HG03354 (cell line): ENCODE measurements around the gene MAN2A1.
"Not testable (repeated sequence)": the region's sequence is repeated elsewhere in the genome, so short reads cannot be mapped to it uniquely, and the experiment has no call there.

Experiments
- ATAC-seq: cut with Tn5 transposase; IDR thresholded peaks from one replicate; pipeline ENCODE4 v1.9.1; 2021; ENCODE audit warnings: mild to moderate bottlenecking; ENCODE audit not compliant: unreplicated experiment, poor library complexity, severe bottlenecking

MAN2A1 gene

DNA sequence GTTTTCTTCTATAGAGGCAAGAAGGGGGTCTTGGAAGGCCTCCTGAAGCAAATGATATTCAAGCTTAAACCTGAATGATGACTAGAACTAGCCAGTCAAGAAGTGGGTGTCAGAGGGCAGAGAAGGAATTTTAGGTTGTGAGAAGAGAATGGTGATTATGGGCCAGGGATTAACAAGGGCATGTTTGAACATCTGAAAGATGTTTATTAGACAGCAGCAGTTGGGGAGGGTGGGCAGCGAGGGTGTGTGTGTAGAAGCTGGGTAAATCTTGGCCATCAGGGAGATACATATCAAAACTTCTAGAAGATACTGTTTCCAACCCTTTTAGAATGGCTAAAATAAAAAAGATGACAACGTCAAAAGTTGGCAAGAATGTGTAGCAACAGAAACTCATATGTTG, 54.5 kb downstream of the MAN2A1 start:
- ATAC-seq = no peak

DNA sequence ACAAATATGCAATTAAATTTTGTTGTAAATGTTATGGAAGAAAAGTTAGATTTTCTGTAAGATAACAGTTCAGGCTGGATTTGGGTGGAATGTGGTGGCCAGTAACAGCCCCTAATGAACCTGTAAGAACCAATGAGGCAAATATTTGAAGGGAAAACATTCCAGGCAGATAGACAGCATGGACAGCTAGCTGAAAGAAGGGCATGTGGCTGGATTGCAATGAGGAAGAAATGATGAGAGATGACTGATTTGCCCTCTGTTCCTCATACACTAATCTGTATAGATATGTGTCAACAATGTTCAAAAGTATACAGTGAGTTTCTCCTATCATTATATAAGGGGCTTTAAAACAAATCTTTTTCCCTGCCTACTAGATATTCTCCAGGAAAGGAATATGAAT, 58.8 kb downstream of the MAN2A1 start:
- ATAC-seq = no peak

DNA sequence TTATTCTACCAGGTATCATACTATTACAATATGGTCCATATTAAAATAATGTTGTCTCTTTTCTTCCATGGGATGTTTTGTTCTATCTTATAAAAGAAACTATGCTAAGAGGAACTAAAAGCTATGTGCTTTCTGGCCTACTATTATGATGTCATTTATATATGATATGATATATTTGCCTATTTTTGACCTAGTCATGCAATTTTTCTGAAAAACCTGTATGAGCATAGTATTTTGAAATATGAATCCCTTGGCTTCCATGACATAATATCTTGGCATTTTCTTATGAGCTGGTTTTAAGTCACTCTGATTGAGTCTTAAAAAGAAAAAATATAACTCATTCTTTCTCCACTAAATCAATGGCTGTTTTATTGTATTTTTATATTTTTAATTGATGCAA, 60.7 kb downstream of the MAN2A1 start:
- ATAC-seq = no peak

DNA sequence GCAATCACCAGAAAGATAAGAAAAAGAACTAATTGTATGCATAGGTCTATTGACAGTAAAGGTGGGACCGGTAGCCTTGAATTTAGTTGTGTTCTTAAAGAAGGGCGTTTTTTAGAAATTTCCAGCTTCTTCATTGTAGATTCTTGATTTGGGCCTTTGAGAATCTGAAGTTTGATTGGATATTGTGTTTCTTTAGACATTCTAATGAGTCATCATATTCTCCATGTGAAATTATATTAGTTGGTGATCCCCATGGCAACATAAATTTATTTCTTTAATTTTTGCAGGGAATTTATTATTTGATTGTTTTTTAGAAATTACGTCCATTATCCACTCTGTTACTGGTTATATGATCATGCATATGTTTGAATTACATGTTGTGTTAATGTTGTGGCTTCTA, 63.6 kb downstream of the MAN2A1 start:
- no peak for ATAC-seq

DNA sequence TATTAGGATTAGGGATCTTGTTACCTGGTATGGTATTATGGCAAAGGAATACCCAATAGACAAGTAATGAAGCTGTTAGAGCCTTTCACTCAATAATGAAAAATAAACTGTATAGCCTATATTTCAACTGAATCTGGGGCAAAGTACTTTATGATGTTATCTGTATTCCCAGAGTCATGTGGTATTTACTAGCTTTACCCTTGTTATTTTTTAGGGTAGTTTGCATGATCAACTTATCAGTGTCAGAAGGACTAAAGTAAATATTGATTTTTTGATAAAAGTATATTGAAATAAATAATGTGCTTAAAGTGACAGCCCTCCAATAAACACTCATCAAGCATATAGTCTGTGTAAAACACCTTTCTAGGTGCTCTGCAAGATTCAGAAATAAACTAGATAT, 64.6 kb downstream of the MAN2A1 start:
- ATAC-seq = no peak

DNA sequence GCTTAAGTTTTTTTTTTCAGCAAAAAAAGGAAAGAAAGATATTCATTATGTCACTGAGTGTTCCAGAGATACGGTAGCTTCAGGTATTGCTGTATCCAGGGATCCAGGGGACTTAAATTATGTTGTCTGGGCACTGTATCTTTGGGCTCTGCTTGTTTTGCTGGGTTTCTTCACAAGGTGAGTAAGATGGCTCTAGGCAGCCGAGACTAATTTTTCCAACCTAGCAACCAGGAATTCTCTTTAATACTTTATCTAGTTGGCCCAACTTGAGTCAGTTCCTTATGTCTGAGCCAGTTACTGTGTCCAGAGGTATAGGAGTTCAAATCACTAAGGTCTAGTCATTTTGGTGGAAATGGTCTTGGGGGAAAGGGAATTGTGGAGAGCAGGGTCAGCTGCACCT, 66.0 kb downstream of the MAN2A1 start:
- ATAC-seq = no peak

DNA sequence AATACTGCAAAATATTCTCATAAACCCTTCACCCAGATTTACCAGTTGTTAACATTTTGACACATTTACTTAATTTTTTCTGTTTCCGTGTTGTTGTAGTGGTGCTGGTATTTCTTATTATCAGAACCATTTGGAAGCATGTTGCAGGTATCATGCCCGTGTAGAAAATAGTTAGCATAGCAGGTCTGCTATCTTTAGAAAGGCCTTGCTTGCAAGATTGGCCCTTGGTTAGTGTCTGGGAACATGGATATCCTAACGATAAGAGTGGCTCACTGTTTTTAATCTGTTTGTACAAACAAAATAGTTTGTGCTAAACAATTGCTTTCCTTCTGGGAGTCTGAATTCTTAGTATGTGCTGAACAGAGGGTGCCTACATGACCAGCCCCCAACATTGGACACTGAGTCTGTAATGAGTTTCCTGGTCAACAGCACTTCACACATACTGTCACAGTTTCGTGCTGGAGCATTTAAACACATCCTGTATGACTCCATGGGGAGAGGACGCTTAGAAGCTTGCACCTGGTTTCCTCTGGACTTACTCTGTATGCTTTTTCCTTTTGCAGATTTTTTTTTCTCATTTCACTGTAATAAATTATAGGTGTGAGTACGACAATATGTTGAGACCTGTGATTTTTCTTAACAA, 66.9 kb downstream of the MAN2A1 start:
- no peak for ATAC-seq

DNA sequence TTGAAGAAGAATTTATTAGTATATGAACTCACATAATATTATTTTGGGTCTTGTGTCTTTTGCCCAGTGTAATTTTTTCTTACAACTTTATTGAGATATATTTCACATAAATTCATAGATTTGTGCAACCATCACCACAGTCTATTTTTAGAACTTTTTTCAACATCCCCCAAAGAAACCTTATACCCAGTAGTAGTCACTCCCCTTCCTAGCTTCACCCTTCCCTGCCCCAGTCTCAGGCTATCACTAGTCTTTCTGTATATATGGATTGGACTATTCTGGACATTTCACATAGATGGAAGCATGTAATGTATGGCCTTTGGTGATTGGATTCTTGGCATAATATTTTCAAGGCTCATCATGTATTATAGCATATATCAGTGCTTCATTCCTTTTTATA, 67.8 kb downstream of the MAN2A1 start:
- no peak for ATAC-seq

DNA sequence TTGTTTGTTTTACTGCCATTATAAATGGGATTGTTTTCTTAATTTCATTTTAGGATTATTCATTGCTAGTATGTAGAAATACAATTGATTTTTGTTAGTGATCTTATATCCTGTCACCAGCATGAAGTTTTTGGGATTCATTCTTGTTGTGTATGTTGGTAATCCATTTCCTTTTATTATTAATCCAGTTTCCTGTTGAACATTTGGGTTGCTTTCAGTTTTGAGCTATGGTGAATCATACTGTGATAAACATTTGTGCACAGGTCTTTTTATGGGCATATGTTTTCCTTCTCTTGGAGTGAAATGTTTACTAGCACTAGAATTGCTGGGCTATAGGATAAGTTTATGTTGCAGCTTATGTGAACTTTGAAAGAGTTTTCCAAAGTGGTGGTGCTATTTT, 69.6 kb downstream of the MAN2A1 start:
- ATAC-seq = peak; percentile 79

DNA sequence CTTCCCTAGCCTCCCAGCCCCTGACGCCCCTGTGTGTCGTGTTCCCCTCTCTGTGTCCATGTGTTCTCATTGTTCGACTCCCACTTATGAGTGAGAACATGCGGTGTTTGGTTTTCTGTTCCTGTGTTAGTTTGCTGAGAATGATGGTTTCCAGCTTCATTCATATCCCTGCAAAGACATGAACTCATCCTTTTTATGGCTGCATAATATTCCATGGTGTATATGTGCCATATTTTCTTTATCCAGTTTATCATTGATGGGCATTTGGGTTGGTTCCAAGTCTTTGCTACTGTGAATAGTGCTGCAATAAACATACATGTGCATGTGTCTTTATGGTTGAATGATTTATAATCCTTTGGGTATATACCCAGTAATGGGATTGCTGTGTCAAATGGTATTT, 70.4 kb downstream of the MAN2A1 start:
- ATAC-seq = not testable (repeated sequence)

DNA sequence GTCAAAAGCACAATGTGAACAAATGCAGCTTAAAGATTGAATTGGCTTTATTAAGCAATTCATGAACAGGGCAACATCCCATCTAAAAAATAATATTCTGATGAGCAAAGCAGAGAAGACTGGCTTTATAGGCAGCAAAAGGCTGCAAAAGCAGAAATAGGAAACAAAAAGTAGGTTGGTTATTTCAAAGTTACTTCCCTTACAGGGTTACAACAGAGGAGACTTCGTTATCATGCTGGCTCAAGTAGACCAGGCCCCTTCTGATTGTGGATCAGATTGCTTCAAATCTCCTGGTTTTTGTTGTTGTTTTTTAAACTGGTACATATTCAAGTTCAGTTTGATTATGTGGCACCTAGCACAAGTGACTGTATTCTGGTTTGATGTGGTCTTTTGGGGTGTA, 73.1 kb downstream of the MAN2A1 start:
- ATAC-seq = no peak

DNA sequence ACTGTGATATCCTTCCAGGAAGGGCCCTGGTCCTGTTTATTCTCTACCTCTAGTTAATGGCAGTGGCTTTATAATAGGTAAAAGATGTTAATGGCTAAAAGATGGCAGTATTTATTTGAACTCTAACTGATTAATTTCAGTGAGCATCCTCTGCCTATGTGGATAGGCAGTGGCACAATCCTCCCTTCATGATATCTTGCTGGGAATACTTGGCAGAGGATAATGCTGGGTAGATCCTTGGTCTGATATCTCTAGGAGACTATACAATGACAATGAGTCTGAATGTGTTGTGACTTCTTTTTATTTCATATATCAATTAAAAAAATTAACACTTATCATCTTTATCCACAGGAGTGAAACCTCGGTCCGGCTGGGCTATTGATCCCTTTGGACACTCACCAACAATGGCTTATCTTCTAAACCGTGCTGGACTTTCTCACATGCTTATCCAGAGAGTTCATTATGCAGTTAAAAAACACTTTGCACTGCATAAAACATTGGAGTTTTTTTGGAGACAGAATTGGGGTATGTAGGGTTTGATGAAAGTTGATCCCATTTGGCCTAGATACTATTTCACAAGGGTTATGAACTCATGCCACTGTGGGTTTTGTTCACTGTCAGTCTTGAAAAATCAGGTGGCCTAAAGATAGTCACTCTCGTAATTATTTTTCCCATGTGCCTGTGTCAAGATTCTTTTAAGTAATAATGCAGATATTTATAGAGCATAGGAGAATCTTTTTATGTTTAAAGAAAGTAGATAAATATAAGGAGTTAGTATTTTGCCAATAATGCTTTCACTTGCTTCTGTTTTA, 77.7 kb downstream of the MAN2A1 start:
- ATAC-seq = no peak

DNA sequence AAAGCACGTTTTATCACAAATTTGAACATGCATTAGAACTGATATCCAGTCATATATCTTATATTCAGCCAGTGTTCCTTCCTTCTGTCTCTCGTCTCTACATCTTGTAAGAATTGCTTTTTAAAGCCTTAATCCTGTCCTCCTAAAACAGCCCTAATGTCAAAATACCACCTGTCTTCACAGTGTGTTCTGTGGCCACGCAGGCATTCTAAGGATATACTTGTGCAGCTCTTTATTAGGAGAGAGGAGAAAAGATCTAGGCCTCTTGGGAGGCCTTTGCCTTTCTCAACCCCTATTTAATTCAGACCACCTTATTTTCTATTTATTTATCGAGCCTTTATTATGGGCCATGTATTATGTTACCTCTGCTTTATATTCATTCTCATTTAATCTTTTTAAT, 78.3 kb downstream of the MAN2A1 start:
- ATAC-seq = no peak

DNA sequence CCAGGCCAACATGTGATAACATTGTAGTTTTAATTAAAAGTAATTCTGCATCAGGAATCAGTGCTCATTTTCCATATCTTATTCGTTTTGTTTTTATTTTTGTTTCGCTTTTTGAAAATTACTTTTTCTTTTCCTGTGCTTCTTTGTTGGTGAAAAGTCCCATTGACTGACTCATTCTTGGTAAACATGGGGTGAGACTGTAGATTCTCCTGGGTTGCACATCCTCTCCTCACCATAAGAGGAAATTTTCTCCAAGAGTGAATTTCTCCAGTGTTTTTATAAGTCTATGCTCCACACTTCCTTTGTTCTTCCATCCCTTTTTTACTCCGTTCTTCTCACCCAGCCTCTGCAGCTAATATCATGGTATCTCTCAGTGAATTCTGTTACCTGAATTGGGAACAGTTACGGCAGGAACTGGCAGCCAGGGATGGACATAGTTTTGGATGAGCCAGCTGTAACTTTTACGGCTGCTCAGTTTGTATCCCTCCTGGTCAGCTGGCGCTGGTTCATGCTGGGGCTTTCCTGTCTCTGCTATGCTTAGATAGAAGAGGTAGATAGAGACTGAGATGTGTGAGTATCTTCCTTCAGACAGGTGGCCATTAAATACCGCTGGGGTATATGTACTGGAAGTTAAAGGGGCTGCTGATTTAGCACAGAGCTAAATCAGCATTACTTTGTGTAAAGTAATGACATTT, 80.0 kb downstream of the MAN2A1 start:
- no peak for ATAC-seq

DNA sequence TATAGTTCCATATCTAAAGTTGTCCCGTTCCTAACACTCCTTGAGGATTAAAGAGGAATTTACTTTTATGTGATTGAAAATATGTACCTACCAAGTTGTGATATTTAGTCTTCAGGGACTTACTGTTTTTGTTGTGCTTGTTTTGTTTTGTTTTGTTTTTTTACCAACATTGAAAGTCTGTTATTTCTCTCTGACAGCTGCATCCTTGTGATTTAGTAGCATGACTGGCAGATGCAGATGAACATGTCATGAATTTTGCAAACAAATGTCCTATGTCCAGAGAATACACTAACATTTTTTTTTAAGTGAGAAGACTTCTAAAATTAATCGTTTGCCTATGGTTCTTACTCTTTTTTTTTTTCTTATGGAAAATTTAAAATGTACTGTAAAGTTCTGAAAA, 85.4 kb downstream of the MAN2A1 start:
- ATAC-seq = no peak

DNA sequence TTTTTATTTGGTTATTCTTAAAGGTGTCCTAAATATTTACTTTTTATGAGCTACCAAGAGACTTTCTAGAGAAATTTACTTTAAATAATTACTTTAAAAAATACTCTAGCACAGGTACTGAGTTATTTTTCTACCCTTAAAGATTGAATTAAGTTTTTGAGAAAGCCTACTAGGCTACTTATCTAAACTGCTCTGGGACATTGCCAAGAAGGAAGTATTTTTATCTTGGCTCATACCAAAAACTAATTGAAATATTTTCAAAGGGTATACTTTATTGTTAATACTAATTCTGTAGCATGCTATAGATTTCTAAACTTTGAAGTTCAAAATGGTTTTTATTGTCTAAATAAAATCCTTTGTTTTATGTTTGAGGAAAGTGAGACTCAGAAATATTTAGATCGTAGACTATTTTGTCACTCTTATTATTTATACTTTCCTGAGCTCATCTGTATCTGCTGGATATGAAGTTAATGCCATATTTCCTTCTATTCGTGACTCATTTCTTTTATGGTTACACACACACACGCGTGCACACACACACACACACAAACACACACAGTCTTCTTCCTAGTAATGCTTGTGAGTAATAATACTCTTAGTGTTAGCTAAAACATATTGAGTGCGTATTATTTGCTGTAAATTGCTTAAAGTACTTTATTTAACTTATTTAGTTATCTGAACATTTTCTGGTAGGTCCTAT, 89.5 kb downstream of the MAN2A1 start:
- ATAC-seq = no peak

DNA sequence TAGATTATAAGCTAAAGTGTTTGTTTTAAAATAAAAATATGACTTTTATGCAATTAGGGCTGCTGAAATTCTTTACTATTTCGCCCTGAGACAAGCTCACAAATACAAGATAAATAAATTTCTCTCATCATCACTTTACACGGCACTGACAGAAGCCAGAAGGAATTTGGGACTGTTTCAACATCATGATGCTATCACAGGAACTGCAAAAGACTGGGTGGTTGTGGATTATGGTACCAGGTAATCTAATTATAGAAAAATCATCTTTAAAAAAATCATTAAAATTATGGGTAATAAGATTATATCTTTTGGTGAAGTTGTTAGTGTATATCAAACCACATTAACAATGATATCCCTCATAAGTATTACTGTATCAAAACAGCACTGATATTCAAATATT, 95.0 kb downstream of the MAN2A1 start:
- no peak for ATAC-seq

DNA sequence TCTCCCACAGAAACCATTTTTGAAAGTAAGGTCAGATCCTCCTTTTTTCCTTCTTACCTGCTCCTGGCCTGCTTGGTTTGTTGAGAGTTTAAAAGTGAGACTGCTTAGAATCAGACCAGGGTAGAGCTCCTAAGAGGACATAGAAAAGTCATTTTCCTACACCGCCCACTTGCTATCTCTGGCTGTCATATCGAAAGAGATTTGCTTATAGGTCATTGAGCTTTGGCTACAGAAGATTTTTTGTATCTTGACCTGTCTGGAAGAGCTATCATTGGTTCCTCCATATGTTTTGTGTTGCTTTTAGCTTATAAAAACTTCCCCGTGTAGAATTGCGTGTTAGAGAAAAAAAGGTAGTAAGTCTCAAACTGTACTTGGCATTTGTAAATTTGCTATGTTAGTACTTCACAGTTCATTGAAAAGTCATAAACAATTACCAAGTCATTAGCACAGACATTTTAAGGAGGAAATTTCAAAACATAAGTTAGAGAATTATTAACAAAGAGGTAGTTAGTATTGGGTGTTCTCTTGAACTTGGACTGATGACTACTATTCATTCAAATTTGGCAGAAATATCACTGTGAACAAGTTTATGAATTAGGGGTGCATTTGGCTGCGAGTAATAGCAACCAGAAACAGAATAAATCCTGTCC, 96.6 kb downstream of the MAN2A1 start:
- no peak for ATAC-seq

DNA sequence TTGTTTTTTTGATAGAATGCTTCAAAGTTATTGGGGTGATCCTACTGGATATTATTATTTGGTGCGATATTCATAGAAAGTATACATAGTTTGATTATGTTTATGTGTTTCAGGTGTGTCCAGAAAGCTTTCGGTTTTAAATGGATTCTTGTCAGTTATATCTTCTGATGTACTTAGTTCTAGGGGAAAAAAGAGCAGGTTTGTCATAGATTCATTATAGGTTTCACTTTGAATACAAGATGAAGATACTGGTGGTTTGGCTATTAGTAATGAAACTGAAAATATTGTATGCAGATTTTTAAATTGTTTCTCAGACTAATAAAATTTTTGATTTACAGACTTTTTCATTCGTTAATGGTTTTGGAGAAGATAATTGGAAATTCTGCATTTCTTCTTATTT, 98.9 kb downstream of the MAN2A1 start:
- peak; percentile 98 for ATAC-seq

DNA sequence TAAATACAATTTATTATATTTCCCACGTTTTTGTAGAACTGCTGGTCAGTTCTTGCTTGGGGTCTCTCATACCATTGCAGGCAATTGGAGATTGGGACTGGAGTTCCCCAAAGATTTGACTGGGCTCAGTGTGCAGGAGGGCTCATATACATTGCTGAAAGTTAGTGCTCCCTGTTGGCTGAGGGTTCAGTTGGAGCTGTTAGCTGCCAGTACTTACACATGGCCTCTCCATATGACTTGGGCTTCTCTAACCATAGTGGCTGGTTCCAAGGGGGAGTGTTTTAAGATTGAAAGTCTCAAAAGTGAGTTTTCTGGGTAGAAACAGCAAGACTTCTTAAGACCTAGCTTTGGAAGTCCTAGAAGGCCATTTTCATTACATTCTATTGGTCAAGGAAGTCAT, 102.9 kb downstream of the MAN2A1 start:
- no peak for ATAC-seq
